IMR-90 (cell line): ENCODE results near the gene ZDHHC11B. TPM values are rescaled to one million over a fixed set of nuclear protein-coding genes. Genes with fewer than 3 reads are reported as not detected.
"Not testable (repeated sequence)": the region's sequence is repeated elsewhere in the genome, so short reads cannot be mapped to it uniquely, and the experiment has no call there.

Experiments used
- ATAC-seq: fragments of 200-7000 bp; cut with Tn5 transposase; 2 replicates; pipeline ENCODE4 v1.9.1; 2020; ENCODE audit warnings: low read depth, mild to moderate bottlenecking, moderate library complexity
- BruUV-seq: library from RNA; stranded (reverse); fragments of 400-500 nt; replicated peaks from 2 replicates; lab custom pipeline; 2021; lab: Mats Ljungman, UMichigan
- CTCF ChIA-PET: fragments of 300-600 bp; formaldehyde crosslinking; extraction: SDS; loops from one replicate; lab custom pipeline; 2021; ENCODE audit warnings: antibody characterized with exemption; lab: Yijun Ruan, JAX
- POLR2A ChIA-PET: fragments of 300-600 bp; sonication (Branson Sonifier 250); formaldehyde crosslinking; loops from one replicate; lab custom pipeline; 2022; ENCODE audit warnings: antibody characterized with exemption; ENCODE audit not compliant: unreplicated experiment; lab: Charles Lee
- DNase-seq: peaks from one replicate; pipeline ENCODE4 v3.0.0; 2013
- H2AFZ ChIP-seq: replicated peaks from 2 replicates; pipeline ENCODE3; 2013; ENCODE audit warnings: low read length, mild to moderate bottlenecking; ENCODE audit not compliant: poor library complexity
- H2AK5ac ChIP-seq: 2 replicates; pipeline ENCODE4 v1.6.1; 2013; ENCODE audit warnings: low read depth, low read length, inconsistent platforms
- H2AK9ac ChIP-seq: replicated peaks from 2 replicates; pipeline ENCODE3; 2013; ENCODE audit warnings: mild to moderate bottlenecking, low read depth, low read length, moderate library complexity; ENCODE audit not compliant: poor library complexity
- H2BK120ac ChIP-seq: 2 replicates; pipeline ENCODE4 v1.6.1; 2013; ENCODE audit warnings: low read depth, low read length, inconsistent platforms
- H2BK15ac ChIP-seq: 3 replicates; pipeline ENCODE4 v1.6.1; 2013; ENCODE audit warnings: low read depth, low read length, inconsistent platforms
- H2BK20ac ChIP-seq: 2 replicates; pipeline ENCODE4 v1.6.1; 2013; ENCODE audit warnings: low read depth, mild to moderate bottlenecking, inconsistent platforms, low read length, moderate library complexity
- H2BK5ac ChIP-seq: 2 replicates; pipeline ENCODE4 v1.6.1; 2013; ENCODE audit warnings: mild to moderate bottlenecking, low read depth, low read length, inconsistent platforms; ENCODE audit not compliant: poor library complexity, severe bottlenecking
- H3K14ac ChIP-seq: replicated peaks from 2 replicates; pipeline ENCODE4 v1.6.1; 2013; ENCODE audit warnings: low read depth, low read length, inconsistent platforms
- H3K18ac ChIP-seq: 2 replicates; pipeline ENCODE4 v1.6.1; 2013; ENCODE audit warnings: low read depth, low read length, control low read depth
- H3K23ac ChIP-seq: 2 replicates; pipeline ENCODE4 v1.6.1; 2013; ENCODE audit warnings: low read depth, low read length, inconsistent platforms
- H3K27ac ChIP-seq: 2 replicates; pipeline ENCODE4 v1.5.1; 2013; ENCODE audit warnings: mild to moderate bottlenecking, control low read depth, low read length; ENCODE audit not compliant: insufficient read depth
- H3K27me3 ChIP-seq: 2 replicates; pipeline ENCODE4 v1.6.1; 2013; ENCODE audit warnings: low read length; ENCODE audit not compliant: control insufficient read depth, insufficient read depth
- H3K36me3 ChIP-seq: 2 replicates; pipeline ENCODE4 v1.6.1; 2013; ENCODE audit warnings: low read length, mixed read lengths; ENCODE audit not compliant: control insufficient read depth, insufficient read depth
- H3K4ac ChIP-seq: 2 replicates; pipeline ENCODE4 v1.6.1; 2013; ENCODE audit warnings: low read depth, low read length, inconsistent platforms
- H3K4me1 ChIP-seq: 2 replicates; pipeline ENCODE4 v1.6.1; 2013; ENCODE audit warnings: low read length, mixed read lengths; ENCODE audit not compliant: control insufficient read depth, insufficient read depth
- H3K4me2 ChIP-seq: 2 replicates; pipeline ENCODE4 v1.6.1; 2013; ENCODE audit warnings: low read depth, mild to moderate bottlenecking, control low read depth, low read length, moderate library complexity
- H3K4me3 ChIP-seq: 2 replicates; pipeline ENCODE4 v1.5.1; 2013; ENCODE audit warnings: low read depth, mild to moderate bottlenecking, control low read depth, low read length, moderate library complexity; ENCODE audit not compliant: insufficient read depth
- H3K56ac ChIP-seq: 2 replicates; pipeline ENCODE4 v1.6.1; 2013; ENCODE audit warnings: low read length, inconsistent platforms; ENCODE audit not compliant: insufficient read depth; ENCODE audit errors: extremely low read depth
- H3K79me1 ChIP-seq, 2 experiments: 2 replicates each; pipeline ENCODE4 v1.6.1; 2013; ENCODE audit warnings: low read length in 2 of 2, inconsistent platforms in 1 of 2, low read depth in 1 of 2
- H3K9ac ChIP-seq: 2 replicates; pipeline ENCODE4 v1.6.1; 2013; ENCODE audit warnings: low read depth, low read length, control low read depth
- H3K9me1 ChIP-seq: 2 replicates; pipeline ENCODE4 v1.6.1; 2013; ENCODE audit warnings: low read length, inconsistent platforms; ENCODE audit not compliant: insufficient read depth
- H3K9me3 ChIP-seq: 2 replicates; pipeline ENCODE4 v1.6.1; 2013; ENCODE audit warnings: low read length; ENCODE audit not compliant: control insufficient read depth, insufficient read depth
- H4K20me1 ChIP-seq: 2 replicates; pipeline ENCODE4 v1.6.1; 2013; ENCODE audit warnings: low read length, inconsistent platforms; ENCODE audit not compliant: insufficient read depth
- H4K5ac ChIP-seq: 2 replicates; pipeline ENCODE4 v1.6.1; 2013; ENCODE audit warnings: mild to moderate bottlenecking, low read depth, low read length, control low read depth
- H4K8ac ChIP-seq, 2 experiments: 2 replicates each; pipeline ENCODE4 v1.6.1; 2013; ENCODE audit warnings: low read depth in 2 of 2, low read length in 2 of 2, control low read depth in 1 of 2, inconsistent platforms in 1 of 2
- H4K91ac ChIP-seq: 2 replicates; pipeline ENCODE4 v1.6.1; 2013; ENCODE audit warnings: low read depth, low read length, inconsistent platforms; ENCODE audit not compliant: insufficient read depth
- WGBS, 2 experiments: methylation state at CpG; one replicate each; pipeline versions ENCODE4 v1.1.5 to v1.1.7; 2013; ENCODE audit warnings: missing lambda C conversion rate in 2 of 2; ENCODE audit not compliant: insufficient read length in 1 of 2; ENCODE audit errors: extremely low coverage in 2 of 2; 5-methylcytosine and 5-hydroxymethylcytosine counted together
- dilution Hi-C: fragments of 300-500 bp; cut with HindIII; formaldehyde crosslinking; loops from one replicate; pipeline ENCODE4 v1.14.3; 2018; ENCODE audit warnings: low sequenced_read_pairs; ENCODE audit not compliant: unreplicated experiment
- in situ Hi-C: fragments of 300-500 bp; cut with MboI; formaldehyde crosslinking; loops from 3 replicates; pipeline ENCODE4 v1.14.3; 2019; ENCODE audit warnings: low sequenced_read_pairs, inconsistent platforms, mixed read lengths
- intact Hi-C: fragments of 100-400 bp; cut with micrococcal nuclease; formaldehyde crosslinking; loops from 2 replicates; pipeline ENCODE4 v1.10.0; 2022
- polyA plus RNA-seq, 3 experiments: library from polyadenylated mRNA; depleted of rRNA; stranded (reverse); fragments of >200 nt; gene quantifications; 2 replicates each; pipeline ENCODE4 v1.2.3, GENCODE V29; 2012; ENCODE audit warnings: low replicate concordance in 1 of 3
- total RNA-seq: library from RNA; depleted of rRNA; stranded (reverse); fragments of >200 nt; gene quantifications from 2 replicates; pipeline ENCODE4 v1.2.3, GENCODE V29; 2012

The ZDHHC11B gene
- total and polyA plus RNA-seq, 2 of the 4 experiments (the other 2 are of a cell fraction) = 0.12 TPM; not detected in 1

GRCh38 chr5:686936-687335 lies 97.6 kb downstream of the ZDHHC11B start:
- intact Hi-C loops, H3K23ac ChIP-seq, H3K36me3 ChIP-seq, H3K9me3 ChIP-seq, H3K4me1 ChIP-seq, H2AFZ ChIP-seq, CTCF ChIA-PET, H2BK20ac ChIP-seq, H3K4ac ChIP-seq, H4K8ac ChIP-seq, H3K14ac ChIP-seq, H4K5ac ChIP-seq, H3K27me3 ChIP-seq, H3K9ac ChIP-seq, H3K27ac ChIP-seq, H3K4me3 ChIP-seq, BruUV-seq, H3K9me1 ChIP-seq, H3K18ac ChIP-seq, H4K20me1 ChIP-seq, H2BK15ac ChIP-seq, H2BK120ac ChIP-seq, DNase-seq, H2AK9ac ChIP-seq, H3K4me2 ChIP-seq, H3K56ac ChIP-seq, H2AK5ac ChIP-seq, H3K79me1 ChIP-seq, H4K91ac ChIP-seq, dilution Hi-C loops, H2BK5ac ChIP-seq, POLR2A ChIA-PET, ATAC-seq: not testable (repeated sequence)
- in situ Hi-C loops = loop anchor here (10.0 kb wide), 1 partner anchor 88 kb away; no protein-coding TSS in a partner anchor
- WGBS, 2 experiments = 74% methylated on average over 7 of the region's 12 CpGs; no CpG with 5 or more reads in 1 of the 2 experiments

GRCh38 chr5:686172-686523 lies 98.4 kb downstream of the ZDHHC11B start:
- BruUV-seq, H2BK120ac ChIP-seq, H2AK9ac ChIP-seq, H3K9ac ChIP-seq, H2BK20ac ChIP-seq, H3K36me3 ChIP-seq, H3K4me2 ChIP-seq, H3K23ac ChIP-seq, H3K27me3 ChIP-seq, POLR2A ChIA-PET, H2AFZ ChIP-seq, CTCF ChIA-PET, intact Hi-C loops, H3K56ac ChIP-seq, H4K91ac ChIP-seq, H3K4ac ChIP-seq, H4K5ac ChIP-seq, DNase-seq, H3K4me3 ChIP-seq, H4K20me1 ChIP-seq, H3K9me1 ChIP-seq, dilution Hi-C loops, H2BK15ac ChIP-seq, H2AK5ac ChIP-seq, H3K9me3 ChIP-seq, ATAC-seq, H3K14ac ChIP-seq, H2BK5ac ChIP-seq, H3K79me1 ChIP-seq, H3K27ac ChIP-seq, H3K4me1 ChIP-seq, H4K8ac ChIP-seq, H3K18ac ChIP-seq: not testable (repeated sequence)
- in situ Hi-C loops = loop anchor here (10.0 kb wide), 1 partner anchor 89 kb away; no protein-coding TSS in a partner anchor
- WGBS, 2 experiments = 93% methylated on average over 3 of the region's 12 CpGs; no CpG with 5 or more reads in 1 of the 2 experiments
